Nephron progenitor cell (in vitro differentiated cells): Measurements from ENCODE around the gene OMP.

Source experiments
- DNase-seq: peaks from one replicate; pipeline ENCODE4 v3.0.0; 2021
- H3K27ac Mint-ChIP-seq: 2 replicates; pipeline ENCODE4 v1.8.0; 2021; ENCODE audit warnings: mild to moderate bottlenecking, moderate library complexity, mixed read lengths
- H3K27me3 Mint-ChIP-seq: 2 replicates; pipeline ENCODE4 v1.8.0; 2021; ENCODE audit warnings: mild to moderate bottlenecking, low read depth, mixed read lengths; ENCODE audit not compliant: poor library complexity
- H3K36me3 Mint-ChIP-seq: 2 replicates; pipeline ENCODE4 v1.8.0; 2021; ENCODE audit warnings: low read depth, mixed read lengths
- H3K4me1 Mint-ChIP-seq: 2 replicates; pipeline ENCODE4 v1.8.0; 2021; ENCODE audit warnings: mixed read lengths
- H3K4me3 Mint-ChIP-seq: 2 replicates; pipeline ENCODE4 v1.8.0; 2021; ENCODE audit warnings: mild to moderate bottlenecking, moderate library complexity, mixed read lengths
- H3K9me3 Mint-ChIP-seq: 2 replicates; pipeline ENCODE4 v1.8.0; 2021; ENCODE audit warnings: mild to moderate bottlenecking, moderate library complexity, mixed read lengths
- CTCF ChIP-seq: fragments of 200-600 bp; sonication (generic); IDR thresholded peaks from 2 replicates; pipeline ENCODE4 v1.5.0; 2021; ENCODE audit warnings: antibody characterized with exemption

Gene OMP

GRCh38 chr11:77146261-77147035, 43.8 kb downstream of the OMP start:
- no peak for DNase-seq
- H3K27ac Mint-ChIP-seq = no peak overlapping the region
- H3K27me3 Mint-ChIP-seq = peaks cover 36% of the 10 kb centered on the region
- H3K36me3 Mint-ChIP-seq = no peaks in the 10 kb centered on the region
- no peaks in the 10 kb centered on the region for H3K9me3 Mint-ChIP-seq
- TF ChIP-seq CTCF = no peak
- no peak overlapping the region for H3K4me3 Mint-ChIP-seq
- peaks cover 57% of the 10 kb centered on the region for H3K4me1 Mint-ChIP-seq

- no peak overlapping the region for H3K27ac Mint-ChIP-seq
These were observed 44.3 kb downstream of the OMP start for GRCh38 chr11:77147036-77147315.

GRCh38 chr11:77147668-77148321, 45.2 kb downstream of the OMP start:
- DNase-seq = peak; percentile 71
- Mint-ChIP-seq H3K4me3 (peak overlapping the region; percentile 74), H3K9me3 (no peaks in the 10 kb centered on the region), H3K4me1 (peaks cover 58% of the 10 kb centered on the region), H3K27me3 (peaks cover 40% of the 10 kb centered on the region), H3K27ac (no peak overlapping the region), H3K36me3 (no peaks in the 10 kb centered on the region)
- no peak for TF ChIP-seq CTCF

More at GRCh38 chr11:77147036-77147315, 44.3 kb downstream of the OMP start:
- no peaks in the 10 kb centered on the region for H3K9me3 Mint-ChIP-seq
- peak overlapping the region; percentile 65 for H3K4me3 Mint-ChIP-seq
- peaks cover 36% of the 10 kb centered on the region for H3K27me3 Mint-ChIP-seq
- DNase-seq = no peak
- no peak for TF ChIP-seq CTCF
- H3K36me3 Mint-ChIP-seq = no peaks in the 10 kb centered on the region
- H3K4me1 Mint-ChIP-seq = peaks cover 52% of the 10 kb centered on the region

DNA sequence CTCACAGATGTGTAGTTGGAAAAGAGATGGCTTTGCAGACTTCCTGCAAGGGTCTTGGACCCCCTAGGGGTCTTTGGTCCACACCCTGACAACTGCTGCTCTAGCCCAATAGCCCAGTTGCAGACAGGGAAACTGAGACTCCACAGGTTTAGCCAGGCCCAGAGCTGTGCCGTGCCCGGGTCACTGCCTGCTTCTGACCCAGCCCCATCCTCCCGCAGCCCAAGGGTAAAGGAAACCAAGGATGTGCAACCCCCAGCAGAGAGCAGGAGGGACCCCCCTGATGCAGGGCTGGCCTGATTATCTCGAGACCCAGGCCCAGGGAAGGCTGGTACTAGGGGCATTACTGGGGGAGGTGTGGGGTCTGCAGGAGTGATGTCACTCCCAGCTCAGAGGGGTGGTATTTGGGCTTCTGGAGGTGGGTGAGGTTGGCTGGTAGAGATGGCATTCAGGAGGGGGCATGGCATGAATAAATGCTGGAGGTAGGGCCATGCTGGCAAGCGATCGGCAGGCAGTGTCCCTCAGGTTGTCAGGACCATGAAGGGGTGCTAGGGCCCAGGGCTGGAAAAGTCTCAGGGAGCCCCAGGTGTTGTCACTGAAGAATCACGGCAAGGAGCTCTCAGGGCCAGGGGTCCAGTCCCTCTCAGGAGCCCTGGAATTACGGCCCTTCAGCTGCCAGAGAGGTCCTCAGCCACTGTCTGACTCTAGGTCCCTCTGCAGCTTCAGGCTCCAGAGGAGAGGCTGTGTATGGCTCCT, 46.5 kb downstream of the OMP start:
- H3K4me3 Mint-ChIP-seq = no peak overlapping the region
- H3K9me3 Mint-ChIP-seq = no peaks in the 10 kb centered on the region
- no peak overlapping the region for H3K27ac Mint-ChIP-seq
- H3K27me3 Mint-ChIP-seq = peaks cover 47% of the 10 kb centered on the region
- no peak for TF ChIP-seq CTCF
- H3K36me3 Mint-ChIP-seq = no peaks in the 10 kb centered on the region
- DNase-seq = no peak
- H3K4me1 Mint-ChIP-seq = peaks cover 56% of the 10 kb centered on the region

GRCh38 chr11:77149716-77150392, 47.2 kb downstream of the OMP start:
- DNase-seq = no peak
- H3K36me3 Mint-ChIP-seq = no peaks in the 10 kb centered on the region
- no peak overlapping the region for H3K4me3 Mint-ChIP-seq
- H3K27me3 Mint-ChIP-seq = peaks cover 47% of the 10 kb centered on the region
- H3K27ac Mint-ChIP-seq = no peak overlapping the region
- peaks cover 52% of the 10 kb centered on the region for H3K4me1 Mint-ChIP-seq
- no peaks in the 10 kb centered on the region for H3K9me3 Mint-ChIP-seq
- TF ChIP-seq CTCF = no peak
